SIG-M5 (cell line): ENCODE measurements around the gene UNK.
A peak's percentile ranks its signal among the peaks of the same experiment; 100 is the strongest.
"Not testable (repeated sequence)": the region's sequence is repeated elsewhere in the genome, so short reads cannot be mapped to it uniquely, and the experiment has no call there.

Experiments used
- DNase-seq: peaks from one replicate; lab custom pipeline; 2025; lab: John Stamatoyannopoulos, UW

The UNK gene

DNA sequence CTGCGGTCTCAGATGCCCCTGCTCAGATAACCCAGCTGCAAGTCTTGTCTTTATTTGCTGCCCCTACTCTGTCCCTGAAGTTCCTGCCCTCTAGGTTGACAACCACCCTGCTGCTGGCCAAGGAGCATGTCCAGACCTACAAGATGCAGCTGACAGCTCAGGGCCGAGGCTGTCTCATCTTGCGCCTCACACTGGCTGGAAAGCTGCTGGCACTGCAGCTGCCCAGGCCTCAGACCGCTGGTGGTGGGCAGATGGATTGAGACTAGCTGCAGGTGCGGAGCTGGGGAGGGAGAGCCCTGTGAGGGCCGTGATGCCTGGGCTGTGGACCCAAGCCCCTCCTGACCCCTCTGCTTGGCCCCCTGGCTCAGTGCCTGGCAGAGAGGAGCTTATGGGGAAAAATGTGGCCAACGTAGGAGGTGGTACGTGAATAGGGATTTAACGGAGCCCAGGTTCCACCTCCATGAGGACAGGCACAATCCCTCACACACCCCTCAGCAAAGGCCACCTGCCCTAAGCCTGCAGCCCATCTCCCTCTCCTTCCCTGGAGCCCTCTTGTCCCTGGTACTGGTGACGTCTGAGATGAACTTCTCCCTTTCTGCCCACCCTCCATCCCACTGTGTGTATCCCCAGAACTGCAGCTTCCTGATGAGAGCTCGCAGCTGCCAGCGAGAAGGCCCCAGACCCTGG is 11.3 kb upstream of the UNK start:
- no peak for DNase-seq

- no peak for DNase-seq
Observed at GRCh38 chr17:75773808-75774470, 10.7 kb upstream of the UNK start.

GRCh38 chr17:75774471-75774990 is 10.1 kb upstream of the UNK start:
- DNase-seq = no peak

GRCh38 chr17:75774991-75775668 is 9.5 kb upstream of the UNK start:
- DNase-seq = no peak

DNA sequence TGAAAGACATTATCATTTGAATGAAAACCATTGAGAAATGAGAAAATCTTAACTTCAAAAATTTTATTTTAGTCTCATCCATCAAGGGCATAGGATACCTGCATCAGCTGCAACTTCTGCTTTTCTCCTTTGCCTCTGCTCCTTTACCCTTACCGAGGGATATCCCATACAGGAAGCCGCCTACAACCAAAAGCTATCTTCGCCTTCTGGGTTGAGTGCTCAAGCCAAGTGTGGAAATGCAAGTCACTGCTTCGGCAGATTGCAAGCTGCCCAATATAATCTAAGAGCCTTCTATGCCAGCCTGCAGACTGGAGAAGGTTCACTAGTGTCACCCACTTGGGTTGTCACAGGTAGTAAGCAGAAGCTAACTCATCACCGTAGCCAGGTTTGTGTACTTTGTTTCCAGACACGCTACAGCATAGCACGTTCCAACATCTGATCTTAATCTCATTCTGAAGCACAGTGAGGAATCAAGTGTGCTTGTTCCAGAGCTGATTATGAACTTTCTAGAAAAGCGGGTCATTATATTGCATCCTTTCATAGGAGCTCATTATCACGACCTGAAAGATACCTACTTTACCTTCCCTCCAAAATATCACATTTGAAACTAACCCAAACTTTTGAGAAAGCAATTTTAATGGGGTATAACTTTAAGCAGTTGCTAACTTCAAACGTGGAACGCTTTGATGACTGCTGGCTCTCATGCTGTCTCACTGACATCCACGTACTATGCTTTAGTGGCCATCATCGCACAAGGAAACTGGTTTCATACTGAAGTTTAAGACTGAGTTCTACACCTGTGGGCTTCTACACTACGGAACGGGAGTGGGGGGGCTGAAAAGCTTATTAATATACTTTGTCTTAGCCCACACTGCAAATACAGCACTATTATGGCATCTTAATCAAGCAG is 8.0 kb upstream of the UNK start:
- DNase-seq = no peak

- DNase-seq = no peak
Observed at GRCh38 chr17:75777296-75777922, 7.2 kb upstream of the UNK start.

GRCh38 chr17:75778066-75778860 is 6.3 kb upstream of the UNK start:
- not testable (repeated sequence) for DNase-seq

GRCh38 chr17:75778861-75779249 is 5.8 kb upstream of the UNK start:
- DNase-seq = no peak

DNA sequence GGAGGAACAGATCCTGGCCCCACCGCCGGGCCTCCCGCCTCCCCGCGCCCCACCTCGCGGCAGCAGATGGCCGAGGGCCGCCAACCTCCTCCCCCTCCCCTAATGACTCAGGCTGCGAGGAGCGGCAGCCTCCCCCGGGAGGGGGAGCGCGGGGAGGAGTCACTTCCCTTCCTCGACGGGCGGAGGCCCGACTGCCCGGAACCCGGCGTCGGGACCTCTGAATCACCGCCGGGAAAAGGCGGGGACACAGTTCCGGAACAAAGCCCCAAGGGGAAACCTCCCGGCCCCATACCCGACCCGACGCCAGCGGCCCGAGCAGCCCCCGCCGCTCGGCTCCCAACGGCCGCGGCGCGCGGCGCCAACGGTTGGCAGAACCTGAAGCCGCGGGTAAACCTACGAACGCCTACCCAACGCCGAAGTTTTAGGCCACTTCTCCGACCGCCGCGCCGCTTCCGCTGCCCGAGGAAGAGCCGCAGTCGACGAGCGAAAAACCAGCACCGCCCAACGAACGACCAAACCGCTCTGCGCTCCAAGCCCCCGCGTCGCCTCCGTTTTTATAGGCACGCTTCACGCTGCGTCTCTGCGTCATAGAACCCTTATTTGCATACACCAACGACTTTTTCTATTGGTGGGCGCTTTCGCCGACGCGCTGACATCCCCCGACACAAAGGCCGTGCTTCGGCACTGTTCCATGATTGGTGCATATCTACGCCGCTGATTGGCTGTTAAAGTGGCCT is 5.2 kb upstream of the UNK start:
- peak; percentile 100 for DNase-seq

GRCh38 chr17:75779987-75780889 is 4.4 kb upstream of the UNK start:
- no peak for DNase-seq

DNA sequence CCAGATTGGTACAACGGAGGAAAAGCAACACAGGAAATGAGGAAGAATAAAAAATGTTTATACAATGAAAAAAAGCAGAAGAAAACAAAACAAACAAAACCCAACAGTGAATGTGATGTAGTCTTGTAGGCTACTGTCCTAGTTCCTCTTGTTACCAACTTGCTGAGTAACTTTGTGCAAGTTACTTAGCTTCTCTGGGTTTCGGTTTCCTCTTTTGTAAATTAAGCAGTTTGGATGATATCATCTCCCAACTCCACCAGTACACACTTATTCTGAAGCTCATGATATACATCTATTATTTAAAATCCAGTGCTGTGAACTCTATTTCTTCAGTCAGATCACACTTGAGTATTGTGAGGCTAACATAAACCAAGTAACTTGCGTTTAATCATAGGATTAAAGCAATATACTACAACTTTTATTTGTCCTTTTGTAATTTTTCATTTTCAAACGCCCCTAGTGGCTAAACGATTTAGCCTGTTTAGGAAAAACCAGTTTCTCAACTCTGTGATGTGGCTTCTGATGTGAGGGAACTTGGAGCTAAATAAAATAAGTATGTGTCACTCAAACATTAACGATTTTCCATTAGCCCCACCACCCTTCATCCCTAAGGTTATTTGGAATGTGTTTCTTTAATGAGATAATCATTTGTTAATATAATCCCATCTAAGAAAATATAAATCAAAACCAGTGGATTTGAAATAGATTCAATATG is 1.4 kb upstream of the UNK start:
- DNase-seq = peak; percentile 97

- DNase-seq = no peak
Observed at GRCh38 chr17:75783803-75784472, 668 bp upstream of the UNK start.

DNA sequence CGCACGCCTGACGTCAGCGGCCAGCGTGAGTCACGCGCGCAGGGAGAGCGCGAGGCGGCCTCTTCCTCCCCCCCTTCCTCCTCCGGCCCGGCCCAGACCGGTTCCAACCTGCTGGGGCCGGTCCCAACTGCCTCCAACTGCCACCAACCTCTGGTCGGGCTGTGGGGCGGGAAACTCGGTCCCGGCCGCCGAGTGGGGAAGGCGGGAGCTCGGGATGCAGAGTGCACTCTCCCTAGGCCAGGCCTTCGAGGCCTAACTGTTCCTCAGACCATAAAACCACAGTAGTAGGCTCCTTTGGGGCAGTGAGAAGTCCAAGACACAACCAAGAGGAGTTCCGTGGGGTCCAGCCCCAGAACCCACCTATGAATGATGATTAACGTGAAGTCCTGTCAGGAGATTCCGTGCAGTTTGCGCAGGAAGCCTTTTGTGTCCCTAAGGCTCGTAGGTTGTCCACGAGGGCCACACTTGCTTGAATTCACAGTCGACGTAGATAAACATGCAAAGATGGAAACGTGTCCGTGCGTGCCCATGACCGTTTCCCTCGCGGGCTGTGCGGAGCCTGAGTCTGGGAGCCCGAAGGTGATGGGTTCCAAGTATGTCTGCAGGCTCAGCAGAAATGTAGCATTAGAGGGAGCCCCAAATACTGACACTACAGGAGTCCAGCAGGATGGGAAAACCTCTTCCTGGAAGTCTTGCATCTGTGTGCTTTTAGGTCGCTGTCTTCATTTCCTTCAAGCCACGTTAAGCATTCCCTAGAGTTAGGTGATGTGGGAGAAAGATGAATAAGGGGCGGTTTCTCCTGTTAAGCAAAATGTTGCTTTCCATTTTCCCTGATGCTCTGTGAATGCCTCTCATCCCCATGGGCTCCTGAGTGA is 647 bp downstream of the UNK start:
- peak; percentile 72 for DNase-seq

DNA sequence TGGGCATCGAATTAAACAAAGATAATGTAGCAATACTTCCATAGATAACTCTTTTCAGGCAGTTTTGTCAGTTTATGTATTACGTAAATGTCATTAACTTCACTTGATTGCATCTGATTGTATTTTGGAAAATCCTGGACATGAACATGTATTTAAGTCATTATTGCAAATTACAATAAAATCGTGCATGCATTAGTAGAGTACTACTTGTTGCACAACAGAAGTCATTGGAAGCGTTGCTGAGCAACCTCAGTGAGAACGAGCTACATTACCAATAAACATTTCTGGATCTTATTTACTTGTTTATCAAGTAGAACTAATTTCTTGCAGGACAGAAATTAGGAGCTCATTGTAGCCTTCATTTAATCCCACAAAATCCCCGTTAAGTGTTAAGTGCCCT is 6.6 kb downstream of the UNK start:
- no peak for DNase-seq

GRCh38 chr17:75793460-75793859 is 8.9 kb downstream of the UNK start:
- no peak for DNase-seq

DNA sequence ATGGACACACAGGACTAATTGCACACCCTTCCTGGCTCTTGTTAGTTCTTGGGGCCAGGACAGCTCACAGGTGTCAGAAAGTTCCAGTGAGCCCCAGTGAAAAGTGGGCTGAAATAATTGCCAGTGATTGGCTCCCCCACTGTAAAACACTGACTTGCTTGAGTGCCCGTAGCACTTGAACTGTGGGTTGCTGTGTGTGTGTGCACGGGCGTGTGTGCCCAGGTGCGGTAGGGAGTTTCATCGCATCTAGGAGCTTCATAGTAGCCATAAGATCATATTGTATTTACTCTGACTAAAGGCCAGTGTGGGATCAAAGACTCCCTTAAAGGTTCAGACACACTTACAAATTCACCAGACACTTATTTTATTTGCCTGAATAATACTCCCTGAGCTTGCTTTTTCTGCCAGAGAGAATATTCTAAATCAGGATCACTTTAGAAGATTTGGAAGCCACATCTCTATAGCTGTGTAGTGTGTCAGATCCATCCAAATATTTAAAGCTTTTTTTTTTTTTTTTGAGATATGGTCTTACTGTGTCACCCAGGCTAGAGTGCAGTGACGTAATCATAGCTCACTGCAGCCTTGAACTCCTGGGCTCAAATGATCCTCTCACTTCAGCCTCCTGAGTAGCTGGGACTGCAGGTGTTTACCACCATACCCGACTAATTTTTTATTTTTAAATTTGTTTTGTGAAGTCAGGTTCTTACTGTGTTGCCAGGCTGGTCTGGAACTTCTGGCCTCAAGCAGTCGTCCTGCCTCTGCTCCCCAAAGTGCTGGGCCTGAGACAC is 11.4 kb downstream of the UNK start:
- DNase-seq = no peak
